SKM-1 treated with dmso at 0.1 percent for 144 hours (cell line): ENCODE data around the gene OR6N1.

Source experiments
- DNase-seq: peaks from one replicate; lab custom pipeline; 2025; ENCODE audit not compliant: unreplicated experiment; lab: John Stamatoyannopoulos, UW

OR6N1 gene

GRCh38 chr1:158771950-158772866 lies at the start of gene OR6N1:
TSS of gene OR6N1 (minus strand) at chr1:158772195. CDS start at chr1:158766682, 5,513 bp downstream.
- no peak for DNase-seq

GRCh38 chr1:158821723-158822122 lies 49.7 kb upstream of the OR6N1 start:
- no peak for DNase-seq

- no peak for DNase-seq
Measured at GRCh38 chr1:158819461-158820443, 47.8 kb upstream of the OR6N1 start.

GRCh38 chr1:158818975-158819431 lies 47.0 kb upstream of the OR6N1 start:
- DNase-seq = no peak

GRCh38 chr1:158818560-158818959 lies 46.6 kb upstream of the OR6N1 start:
- peak; percentile 83 for DNase-seq

- no peak for DNase-seq
Measured at GRCh38 chr1:158814970-158815369, 43.0 kb upstream of the OR6N1 start.

- DNase-seq = peak; percentile 20
Measured at GRCh38 chr1:158813164-158813563, 41.2 kb upstream of the OR6N1 start.

GRCh38 chr1:158812336-158812735 lies 40.3 kb upstream of the OR6N1 start:
- DNase-seq = no peak

GRCh38 chr1:158810311-158810710 lies 38.3 kb upstream of the OR6N1 start:
- peak; percentile 73 for DNase-seq

GRCh38 chr1:158809862-158810261 lies 37.9 kb upstream of the OR6N1 start:
- peak; percentile 95 for DNase-seq

GRCh38 chr1:158809256-158809655 lies 37.3 kb upstream of the OR6N1 start:
- DNase-seq = peak; percentile 83

- no peak for DNase-seq
Measured at GRCh38 chr1:158806916-158807536, 35.0 kb upstream of the OR6N1 start.

GRCh38 chr1:158803678-158804077 lies 31.7 kb upstream of the OR6N1 start:
- no peak for DNase-seq

GRCh38 chr1:158801396-158801795 lies 29.4 kb upstream of the OR6N1 start:
- DNase-seq = no peak

GRCh38 chr1:158800526-158800925 lies 28.5 kb upstream of the OR6N1 start:
- DNase-seq = no peak

- DNase-seq = no peak
Measured at GRCh38 chr1:158799689-158800088, 27.7 kb upstream of the OR6N1 start.

- DNase-seq = no peak
Measured at GRCh38 chr1:158798531-158798930, 26.5 kb upstream of the OR6N1 start.

GRCh38 chr1:158794247-158794646 lies 22.3 kb upstream of the OR6N1 start:
- DNase-seq = no peak

- DNase-seq = peak; percentile 30
Measured at GRCh38 chr1:158793604-158794003, 21.6 kb upstream of the OR6N1 start.

- no peak for DNase-seq
Measured at GRCh38 chr1:158781104-158781503, 9.1 kb upstream of the OR6N1 start, which contains the start of gene OR6N2. TSS of gene OR6N2 (minus strand) at chr1:158781204. CDS start at chr1:158777635, 3,569 bp downstream.

GRCh38 chr1:158754420-158754819 lies 17.6 kb downstream of the OR6N1 start, which contains the start of gene OR6K6:
TSS of gene OR6K6 (plus strand) at chr1:158754720. CDS start at chr1:158754888, 168 bp downstream.
- DNase-seq = no peak
